B cell (primary cell): ENCODE measurements around the gene PLPPR1.

Source experiments
- CTCF ChIP-seq: fragments of 200-600 bp; IDR thresholded peaks from one replicate; pipeline ENCODE4 v1.8.0; 2022; ENCODE audit warnings: antibody characterized with exemption, mild to moderate bottlenecking
- EZH2 ChIP-seq: IDR thresholded peaks from 2 replicates; pipeline ENCODE4 v1.6.1; 2012; ENCODE audit warnings: borderline replicate concordance, low read depth, mild to moderate bottlenecking, moderate library complexity, low read length; ENCODE audit not compliant: insufficient read depth, poor library complexity, severe bottlenecking

- TF ChIP-seq CTCF (no peak), EZH2 (no peak)
These were observed 139.1 kb downstream of the PLPPR1 start for GRCh38 chr9:101167490-101168134.
